Stromal cell of bone marrow (primary cell): ENCODE results near the gene SPATA2.
"Not testable (repeated sequence)": the region's sequence is repeated elsewhere in the genome, so short reads cannot be mapped to it uniquely, and the experiment has no call there.

Source experiments
- DNase-seq: peaks from one replicate; pipeline ENCODE4 v3.0.0-alpha.2; 2012; ENCODE audit warnings: low read depth

The SPATA2 gene

GRCh38 chr20:49904440-49905214, 10.7 kb downstream of the SPATA2 start:
- no peak for DNase-seq

- no peak for DNase-seq
Measured at GRCh38 chr20:49901588-49901987, 13.7 kb downstream of the SPATA2 start.

GRCh38 chr20:49899541-49900383, 15.6 kb downstream of the SPATA2 start:
- no peak for DNase-seq

- no peak for DNase-seq
Measured at GRCh38 chr20:49896204-49896603, 19.1 kb downstream of the SPATA2 start.

GRCh38 chr20:49895474-49896093, 19.7 kb downstream of the SPATA2 start:
- DNase-seq, result not testable (repeated sequence)

GRCh38 chr20:49894073-49894470, 21.3 kb downstream of the SPATA2 start:
- DNase-seq, result no peak

- no peak for DNase-seq
Measured at GRCh38 chr20:49893242-49894072, 21.9 kb downstream of the SPATA2 start.

GRCh38 chr20:49892817-49893216, 22.5 kb downstream of the SPATA2 start:
- DNase-seq, result no peak

GRCh38 chr20:49892260-49892659, 23.1 kb downstream of the SPATA2 start:
- DNase-seq, result no peak

- no peak for DNase-seq
Measured at GRCh38 chr20:49891476-49892110, 23.7 kb downstream of the SPATA2 start.

GRCh38 chr20:49890471-49891361, 24.6 kb downstream of the SPATA2 start:
- no peak for DNase-seq

GRCh38 chr20:49889935-49890333, 25.4 kb downstream of the SPATA2 start:
- no peak for DNase-seq

GRCh38 chr20:49889001-49889934, 26.1 kb downstream of the SPATA2 start:
- DNase-seq, result no peak

- DNase-seq, result no peak
Measured at GRCh38 chr20:49888212-49889000, 26.9 kb downstream of the SPATA2 start.

GRCh38 chr20:49887251-49888211, 27.8 kb downstream of the SPATA2 start:
- DNase-seq, result no peak

- no peak for DNase-seq
Measured at GRCh38 chr20:49886571-49887213, 28.6 kb downstream of the SPATA2 start.
